Iris pigment epithelial cell (primary cell): ENCODE results near the gene CSN1S1.

Experiments
- DNase-seq: peaks from one replicate; pipeline ENCODE4 v3.0.0-alpha.2; 2011; ENCODE audit warnings: low read depth

Gene CSN1S1

DNA sequence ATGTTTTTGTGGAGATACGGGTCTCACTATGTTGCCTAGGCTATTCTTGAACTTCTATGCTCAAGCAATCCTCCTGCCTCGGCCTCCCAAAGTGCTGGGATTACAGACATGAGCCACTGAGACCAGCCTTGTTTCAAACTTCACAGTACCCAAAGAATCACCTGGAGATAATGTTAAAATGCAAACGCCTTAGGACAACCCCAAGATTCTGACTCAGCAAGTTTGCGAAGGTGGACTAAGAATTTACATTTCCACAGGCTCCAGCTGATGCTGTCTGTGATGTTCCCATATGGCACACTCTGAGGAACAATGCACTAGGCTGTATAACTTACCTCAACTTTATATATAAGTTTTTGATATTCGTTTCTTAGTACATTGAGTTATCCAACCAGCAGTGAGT, 63.9 kb downstream of the CSN1S1 start:
- DNase-seq = no peak

DNA sequence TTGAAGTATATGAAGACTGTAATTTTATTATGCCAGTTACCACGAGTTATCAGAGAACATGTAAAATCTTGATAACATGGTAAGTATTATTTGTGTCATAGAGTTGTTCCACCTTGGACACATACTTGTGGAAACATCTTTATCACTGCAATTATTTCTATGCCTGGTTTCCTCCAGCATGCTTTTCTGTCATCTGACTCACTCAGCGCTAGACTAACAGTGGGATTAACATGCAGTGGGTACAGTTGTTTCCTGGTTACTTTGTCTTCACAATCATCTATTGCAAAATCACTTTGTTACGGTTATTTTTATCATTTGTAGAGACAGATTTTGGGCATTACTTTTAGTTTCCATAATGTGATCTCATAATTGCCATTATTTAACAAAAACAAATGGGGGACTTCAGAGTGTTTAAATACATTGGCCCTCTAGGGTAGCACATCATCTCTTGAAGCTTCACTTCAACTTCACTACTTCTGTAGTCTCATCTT, 64.7 kb downstream of the CSN1S1 start, which contains the start of gene STATH:
STATH (plus strand) TSS at position 441 of the 491 bp plus-strand sequence. CDS start 2,472 bp downstream, outside the sequence.
- DNase-seq = peak; percentile 77
